ENCODE results near the gene SLC38A2. TPM values are rescaled to one million over a fixed set of nuclear protein-coding genes. Genes with fewer than 3 reads are reported as not detected.
"Not testable (repeated sequence)": the region's sequence is repeated elsewhere in the genome, so short reads cannot be mapped to it uniquely, and the experiment has no call there.

Gene SLC38A2
- total RNA-seq, 2 donors from 2014 or later: 122 to 202 TPM

DNA sequence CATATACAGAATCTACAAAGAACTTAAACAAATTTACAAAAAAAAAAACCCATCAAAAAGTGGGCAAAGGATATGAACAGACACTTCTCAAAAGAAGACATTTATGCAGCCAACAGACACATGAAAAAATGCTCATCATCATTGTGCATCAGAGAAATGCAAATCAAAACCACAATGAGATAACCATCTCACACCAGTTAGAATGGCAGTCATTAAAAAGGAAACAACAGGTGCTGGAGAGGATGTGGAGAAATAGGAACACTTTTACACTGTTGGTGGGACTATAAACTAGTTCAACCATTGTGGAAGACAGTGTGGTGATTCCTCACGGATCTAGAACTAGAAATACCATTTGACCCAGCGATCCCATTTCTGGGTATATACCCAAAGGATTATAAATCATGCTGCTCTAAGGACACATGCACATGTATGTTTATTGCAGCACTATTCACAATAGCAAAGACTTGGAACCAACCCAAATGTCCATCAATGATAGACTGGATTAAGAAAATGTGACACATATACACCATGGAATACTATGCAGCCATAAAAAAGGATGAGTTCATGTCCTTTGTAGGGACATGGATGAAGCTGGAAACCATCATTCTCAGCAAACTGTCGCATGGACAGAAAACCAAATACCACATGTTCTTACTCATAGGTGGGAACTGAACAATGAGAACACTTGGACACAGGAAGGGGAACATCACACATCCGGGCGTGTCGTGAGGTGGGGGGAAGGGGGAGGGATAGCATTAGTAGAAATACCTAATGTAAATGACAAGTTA, 27.1 kb upstream of the SLC38A2 start:
- DNase-seq; ATAC-seq; intact Hi-C loops (cut with DNase I): not testable (repeated sequence)

- ATAC-seq (no peak), DNase-seq (no peak)
- intact Hi-C loops (cut with DNase I): no loop called here
These were observed 24.3 kb upstream of the SLC38A2 start for GRCh38 chr12:46396826-46397225.

DNA sequence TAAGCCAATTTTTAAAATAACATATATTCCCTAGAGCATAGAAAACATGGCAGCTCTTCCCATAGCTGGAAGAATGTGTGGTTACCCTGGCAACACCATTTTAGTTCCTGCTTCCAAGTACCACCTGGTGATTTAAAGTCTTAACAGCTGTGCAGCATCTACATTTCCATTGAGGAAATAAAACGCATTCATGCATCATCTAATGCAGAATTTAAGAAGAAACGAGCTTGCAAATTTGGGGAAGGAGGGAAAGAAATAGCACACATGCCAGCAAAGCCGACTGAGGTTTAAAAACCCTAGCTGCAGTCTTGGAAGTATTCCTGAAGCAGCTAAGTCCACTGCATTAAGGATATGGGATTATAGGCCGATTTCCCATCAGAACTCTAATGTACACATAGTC, 22.8 kb upstream of the SLC38A2 start:
- intact Hi-C loops (cut with DNase I): no loop called here
- no peak for ATAC-seq
- DNase-seq: no peak

DNA sequence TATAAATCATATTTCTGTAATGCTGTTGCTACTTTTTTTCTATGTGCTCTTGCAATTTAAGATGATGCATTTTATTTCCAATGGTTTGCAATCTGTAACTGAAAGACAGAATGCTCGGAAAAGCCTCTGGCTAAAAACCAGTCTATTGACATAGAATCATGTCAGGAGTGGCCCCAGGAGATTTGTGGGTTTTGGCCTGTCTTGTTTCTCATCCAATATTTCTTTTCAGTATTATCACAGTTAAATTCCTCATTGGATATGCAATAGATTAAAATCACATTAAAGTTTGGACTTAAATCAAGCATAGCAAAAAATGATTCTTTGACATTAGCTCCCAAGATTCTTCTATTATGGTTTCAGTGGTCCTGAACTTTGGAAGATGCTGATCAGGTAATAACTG, 19.1 kb upstream of the SLC38A2 start:
- intact Hi-C loops (cut with DNase I): no loop called here
- ATAC-seq (peak in 1 of 2 donors; percentile 18), DNase-seq (peak; percentile 35)

DNA sequence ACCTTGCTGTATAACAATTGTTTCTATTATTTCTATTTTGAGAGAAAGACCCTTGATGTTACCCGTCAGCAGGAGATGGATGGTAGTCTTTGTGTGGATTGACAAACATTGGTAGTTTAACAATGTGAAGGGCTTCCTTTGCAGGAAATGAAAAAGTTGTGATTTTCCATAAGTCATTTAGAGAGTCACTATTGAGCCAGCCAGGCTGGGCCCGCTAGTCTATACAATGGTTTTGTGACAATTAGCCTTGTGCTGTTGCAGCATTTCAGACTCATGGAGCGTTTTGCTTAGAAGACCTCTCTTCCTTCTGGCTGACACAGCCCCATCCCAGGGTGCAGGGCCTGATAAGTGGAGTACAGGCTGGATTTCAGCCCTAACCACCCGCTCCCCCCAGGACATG, 18.3 kb upstream of the SLC38A2 start:
- DNase-seq (no peak), ATAC-seq (no peak)
- intact Hi-C loops (cut with DNase I): no loop called here

DNA sequence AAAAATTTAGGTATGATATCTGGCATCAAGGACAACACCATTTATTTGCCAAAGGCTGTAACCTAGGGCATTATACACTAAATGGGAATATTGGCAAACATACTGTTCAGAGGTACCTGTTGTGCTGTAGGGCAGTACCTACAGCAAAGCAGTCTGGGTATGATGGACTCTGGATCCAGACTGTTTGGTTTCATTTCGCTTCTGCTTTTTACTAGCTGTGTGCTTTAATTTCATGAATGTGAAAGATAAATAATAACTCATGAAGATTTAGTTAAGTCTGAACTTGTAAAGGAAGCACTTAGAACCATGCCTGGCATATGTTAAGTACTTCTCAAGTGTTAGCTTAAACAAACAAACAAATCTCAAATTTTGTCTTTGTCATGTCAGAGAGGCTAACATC, 17.7 kb upstream of the SLC38A2 start:
- ATAC-seq (no peak), DNase-seq (no peak)
- intact Hi-C loops (cut with DNase I): no loop called here

- intact Hi-C loops (cut with DNase I): loop anchor here in 1 of 2 donors (10.0 kb wide), 1 partner anchor 46 kb away; no protein-coding TSS in a partner anchor
- ATAC-seq (peak; percentile 39 to 70), DNase-seq (no peak)
These were observed 16.6 kb upstream of the SLC38A2 start for GRCh38 chr12:46389031-46389616.

- DNase-seq (no peak), ATAC-seq (no peak)
- intact Hi-C loops (cut with DNase I): loop anchor here in 1 of 2 donors (10.0 kb wide), 1 partner anchor 46 kb away; no protein-coding TSS in a partner anchor
These were observed 16.0 kb upstream of the SLC38A2 start for GRCh38 chr12:46388427-46389021.

- intact Hi-C loops (cut with DNase I): loop anchor here in 1 of 2 donors (10.0 kb wide), 1 partner anchor 47 kb away; no protein-coding TSS in a partner anchor
- DNase-seq: no peak
- no peak for ATAC-seq
These were observed 15.1 kb upstream of the SLC38A2 start for GRCh38 chr12:46387670-46388069.

DNA sequence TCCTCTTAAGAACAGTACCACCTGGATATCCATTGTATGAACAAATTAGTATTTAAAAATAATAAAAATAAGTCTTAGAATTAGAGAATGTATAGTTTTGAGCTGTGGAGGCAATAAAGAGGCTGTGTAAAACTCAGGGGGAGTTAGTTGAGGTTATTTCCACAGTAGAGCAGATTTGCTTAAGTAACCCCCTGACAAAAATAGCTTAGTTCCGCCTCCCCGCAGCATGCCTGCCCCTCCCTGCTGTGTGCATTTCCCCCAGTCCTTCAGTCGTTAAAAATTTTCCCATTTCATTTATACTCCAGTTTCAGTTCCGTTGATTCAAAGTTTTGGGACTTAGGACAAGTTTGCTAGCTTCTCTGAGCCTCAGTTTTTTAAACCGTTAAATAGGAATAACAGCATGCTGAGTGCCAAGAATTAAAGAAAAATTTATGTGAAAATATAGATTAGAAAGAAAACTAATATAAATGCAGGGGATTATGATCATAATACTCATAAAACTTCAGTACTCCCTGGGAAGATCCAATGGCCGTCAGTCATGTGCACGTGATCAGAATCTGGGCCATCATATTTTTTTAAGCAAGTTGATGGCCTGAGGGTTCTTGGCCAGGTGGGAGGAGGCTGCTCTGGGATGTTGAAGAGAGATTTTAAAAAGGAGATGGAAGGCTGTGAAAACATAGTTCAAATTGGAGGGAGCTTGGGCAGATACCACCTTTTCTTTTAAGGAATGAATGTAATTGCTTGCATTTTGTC, 14.5 kb upstream of the SLC38A2 start:
- intact Hi-C loops (cut with DNase I): loop anchor here in 1 of 2 donors (10.0 kb wide), 1 partner anchor 48 kb away; no protein-coding TSS in a partner anchor
- ATAC-seq (no peak), DNase-seq (peak; percentile 48)

DNA sequence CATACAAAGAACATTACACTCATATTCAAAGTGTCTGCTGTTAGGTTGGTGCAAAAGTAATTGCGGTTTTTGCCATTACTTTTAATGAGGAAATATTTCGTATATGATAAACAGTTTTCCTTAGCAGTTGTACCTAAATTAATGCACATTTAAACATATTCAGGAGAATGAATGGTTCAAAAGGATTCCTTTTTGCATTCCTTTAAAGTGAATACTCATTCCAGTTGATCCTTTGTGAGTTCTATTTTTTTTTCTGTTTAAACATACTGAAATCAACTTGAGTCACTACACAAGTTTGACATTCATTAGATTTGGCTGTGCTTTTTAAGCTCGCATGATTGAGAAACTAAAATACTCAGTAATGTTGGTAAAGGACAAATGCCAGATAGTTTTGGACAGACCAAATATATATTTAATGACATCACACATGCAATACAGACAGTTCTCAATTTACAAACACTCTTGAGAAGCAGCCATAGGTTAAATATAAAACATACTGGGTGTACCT, 13.8 kb upstream of the SLC38A2 start:
- DNase-seq: no peak
- ATAC-seq: no peak
- intact Hi-C loops (cut with DNase I): loop anchor here in 1 of 2 donors (10.0 kb wide), 1 partner anchor 48 kb away; no protein-coding TSS in a partner anchor

GRCh38 chr12:46385438-46385837, 12.9 kb upstream of the SLC38A2 start:
- DNase-seq: no peak
- intact Hi-C loops (cut with DNase I): loop anchor here in 1 of 2 donors (10.0 kb wide), 1 partner anchor 49 kb away; no protein-coding TSS in a partner anchor
- ATAC-seq: no peak

- intact Hi-C loops (cut with DNase I): loop anchor here in 1 of 2 donors (5.0 to 10.0 kb wide), 2 partner anchors 50 to 88 kb away; no protein-coding TSS in a partner anchor
- ATAC-seq (no peak), DNase-seq (no peak)
These were observed 12.1 kb upstream of the SLC38A2 start for GRCh38 chr12:46384451-46385309.

DNA sequence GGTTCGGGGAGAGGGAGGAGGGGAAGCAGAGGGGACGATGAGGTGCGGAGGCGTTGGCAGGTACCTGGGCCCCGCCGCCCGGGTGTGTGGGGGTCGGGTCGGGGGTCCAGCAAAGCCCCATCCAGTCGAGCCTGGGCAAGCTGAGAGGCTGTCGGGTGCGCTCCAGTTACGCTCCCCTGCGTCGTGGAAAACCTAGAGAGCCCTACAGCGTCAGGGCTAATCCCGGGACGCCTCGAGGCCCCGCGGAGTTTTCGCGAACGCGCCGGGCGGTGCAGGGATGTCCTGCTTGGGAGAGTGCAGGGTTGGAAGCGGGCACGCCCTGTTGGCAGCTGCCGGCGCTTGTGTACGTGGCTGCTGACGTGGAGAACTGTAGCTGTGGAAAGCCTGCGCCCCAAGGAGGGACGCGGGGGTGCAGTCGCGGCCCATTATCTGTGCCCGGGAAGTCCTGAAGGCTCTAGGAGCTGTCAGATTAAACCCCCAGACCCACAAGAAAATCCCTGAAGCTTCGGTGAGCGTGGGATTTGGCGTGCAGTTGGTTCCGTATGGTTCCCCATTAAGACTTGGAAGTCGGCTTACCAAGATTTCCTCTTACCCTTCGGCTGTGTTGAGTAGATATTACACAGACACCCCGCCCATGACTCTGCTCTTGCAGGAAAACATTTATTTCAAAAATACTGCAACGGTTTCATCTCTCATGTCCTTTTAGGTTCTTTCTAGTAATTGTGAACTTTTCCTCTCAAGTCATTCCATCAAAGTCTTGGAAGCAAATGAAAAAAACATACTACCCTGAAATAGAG, 11.3 kb upstream of the SLC38A2 start:
- ATAC-seq (peak; percentile 90), DNase-seq (peak; percentile 95)
- intact Hi-C loops (cut with DNase I): loop anchor here in 1 of 2 donors (5.0 to 10.0 kb wide), 2 partner anchors 51 to 88 kb away; no protein-coding TSS in a partner anchor

DNA sequence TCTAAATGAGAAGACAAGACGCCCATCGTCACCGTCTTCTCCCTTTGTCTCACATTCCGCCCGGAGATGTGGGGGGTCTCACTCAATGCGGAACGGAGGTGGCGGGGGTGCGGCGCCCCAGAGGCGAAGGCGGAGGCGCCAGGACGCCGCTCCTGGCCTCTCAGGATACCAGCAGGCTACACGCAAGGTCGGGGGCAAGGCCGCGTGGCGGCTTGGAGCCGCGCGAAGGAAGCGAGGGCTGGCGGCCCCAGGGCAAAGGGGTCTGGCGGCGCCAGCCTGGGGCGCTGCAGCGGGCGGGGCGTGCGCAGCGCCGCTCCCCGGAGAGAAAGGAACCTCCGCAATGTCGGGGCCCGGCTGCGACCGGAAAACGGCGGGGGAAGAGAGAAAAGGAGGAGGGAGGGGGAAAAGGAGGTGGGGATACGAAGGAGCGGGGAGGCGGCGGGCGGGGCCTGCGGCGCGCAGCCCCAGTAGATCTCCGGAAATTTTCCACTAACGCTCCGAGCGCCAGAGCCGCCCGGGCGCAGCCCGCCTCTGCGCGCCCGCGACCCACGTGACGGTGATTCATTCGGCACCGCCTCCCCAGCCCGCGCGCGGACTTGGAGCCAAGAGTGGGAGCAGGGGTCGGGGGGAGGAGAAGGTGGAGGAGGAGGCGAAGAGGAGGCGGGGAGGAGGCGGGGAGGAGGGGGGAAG, 10.5 kb upstream of the SLC38A2 start:
- intact Hi-C loops (cut with DNase I): loop anchor here in 1 of 2 donors (5.0 to 10.0 kb wide), 2 partner anchors 52 to 89 kb away; no protein-coding TSS in a partner anchor
- DNase-seq: peak; percentile 97
- ATAC-seq: peak; percentile 94

- ATAC-seq (no peak), DNase-seq (no peak)
- intact Hi-C loops (cut with DNase I): loop anchor here in 1 of 2 donors (5.0 to 10.0 kb wide), 2 partner anchors 52 to 90 kb away; no protein-coding TSS in a partner anchor
These were observed 9.9 kb upstream of the SLC38A2 start for GRCh38 chr12:46382408-46382963.

Measured in left cardiac atrium (tissue), 4 donors.